ENCODE results near the gene MYBPH. TPM values are rescaled to one million over a fixed set of nuclear protein-coding genes. Genes with fewer than 3 reads are reported as not detected.

MYBPH gene
- total RNA-seq: not detected
- long read RNA-seq, donor 1: 0 reads
- long read RNA-seq, donor 2: 0 reads

GRCh38 chr1:203175237-203175826 lies at the start of gene MYBPH:
Gene MYBPH, minus strand, starts transcription at chr1:203175826. Its CDS starts 71 bp downstream, at chr1:203175755.
- intact Hi-C loops (cut with DNase I): no loop called here
- peak; percentile 61 for DNase-seq (ENCODE audit: low spot score)

- intact Hi-C loops (cut with DNase I): no loop called here
- DNase-seq (ENCODE audit: low spot score): no peak
Measured at GRCh38 chr1:203225071-203225470, 49.4 kb upstream of the MYBPH start.

GRCh38 chr1:203223012-203223775 lies 47.6 kb upstream of the MYBPH start:
- DNase-seq (ENCODE audit: low spot score): no peak
- intact Hi-C loops (cut with DNase I): no loop called here

GRCh38 chr1:203219934-203220333 lies 44.3 kb upstream of the MYBPH start:
- DNase-seq (ENCODE audit: low spot score): no peak
- intact Hi-C loops (cut with DNase I): loop anchor here (5.0 kb wide), 3 partner anchors 103 to 183 kb away; no protein-coding TSS in a partner anchor

GRCh38 chr1:203219171-203219570 lies 43.5 kb upstream of the MYBPH start:
- intact Hi-C loops (cut with DNase I): loop anchor here (5.0 kb wide), 3 partner anchors 102 to 182 kb away; no protein-coding TSS in a partner anchor
- no peak for DNase-seq (ENCODE audit: low spot score)

- intact Hi-C loops (cut with DNase I): loop anchor here (5.0 kb wide), 3 partner anchors 100 to 180 kb away; no protein-coding TSS in a partner anchor
- DNase-seq (ENCODE audit: low spot score): no peak
Measured at GRCh38 chr1:203217668-203218067, 42.0 kb upstream of the MYBPH start.

- no peak for DNase-seq (ENCODE audit: low spot score)
- intact Hi-C loops (cut with DNase I): loop anchor here (5.0 kb wide), 3 partner anchors 100 to 180 kb away; no protein-coding TSS in a partner anchor
Measured at GRCh38 chr1:203217139-203217655, 41.6 kb upstream of the MYBPH start.

GRCh38 chr1:203216274-203217138 lies 40.9 kb upstream of the MYBPH start:
- DNase-seq (ENCODE audit: low spot score): no peak

GRCh38 chr1:203215573-203215972 lies 39.9 kb upstream of the MYBPH start:
- no peak for DNase-seq (ENCODE audit: low spot score)
- intact Hi-C loops (cut with DNase I): loop anchor here (5.0 kb wide), 3 partner anchors 98 to 178 kb away; no protein-coding TSS in a partner anchor

More at GRCh38 chr1:203216274-203217138, 40.9 kb upstream of the MYBPH start:
- intact Hi-C loops (cut with DNase I): loop anchor here (5.0 kb wide), 3 partner anchors 99 to 179 kb away; no protein-coding TSS in a partner anchor

GRCh38 chr1:203214871-203215270 lies 39.2 kb upstream of the MYBPH start:
- no peak for DNase-seq (ENCODE audit: low spot score)

GRCh38 chr1:203213126-203213525 lies 37.5 kb upstream of the MYBPH start:
- no peak for DNase-seq (ENCODE audit: low spot score)
- intact Hi-C loops (cut with DNase I): no loop called here

More at GRCh38 chr1:203214871-203215270, 39.2 kb upstream of the MYBPH start:
- intact Hi-C loops (cut with DNase I): loop anchor here (5.0 kb wide), 3 partner anchors 98 to 178 kb away; no protein-coding TSS in a partner anchor

- intact Hi-C loops (cut with DNase I): no loop called here
- DNase-seq (ENCODE audit: low spot score): no peak
Measured at GRCh38 chr1:203211812-203212211, 36.2 kb upstream of the MYBPH start.

GRCh38 chr1:203210988-203211387 lies 35.4 kb upstream of the MYBPH start:
- intact Hi-C loops (cut with DNase I): no loop called here
- DNase-seq (ENCODE audit: low spot score): no peak

GRCh38 chr1:203210350-203210749 lies 34.7 kb upstream of the MYBPH start:
- DNase-seq (ENCODE audit: low spot score): no peak
- intact Hi-C loops (cut with DNase I): no loop called here

GRCh38 chr1:203208181-203208580 lies 32.6 kb upstream of the MYBPH start:
- intact Hi-C loops (cut with DNase I): no loop called here
- DNase-seq (ENCODE audit: low spot score): no peak

GRCh38 chr1:203207751-203208150 lies 32.1 kb upstream of the MYBPH start:
- no peak for DNase-seq (ENCODE audit: low spot score)
- intact Hi-C loops (cut with DNase I): no loop called here

GRCh38 chr1:203206129-203206687 lies 30.6 kb upstream of the MYBPH start:
- intact Hi-C loops (cut with DNase I): no loop called here

GRCh38 chr1:203204756-203205155 lies 29.1 kb upstream of the MYBPH start:
- DNase-seq (ENCODE audit: low spot score): peak; percentile 52
- intact Hi-C loops (cut with DNase I): no loop called here

More at GRCh38 chr1:203206129-203206687, 30.6 kb upstream of the MYBPH start:
- peak; percentile 47 for DNase-seq (ENCODE audit: low spot score)

Measured in posterior vena cava (tissue), 2 donors.